ENCODE data around the gene SLC2A10.
A peak's percentile ranks its signal among the peaks of the same experiment; 100 is the strongest.

- TF ChIP-seq CTCF (IDR thresholded peaks at IDR 0.05): no peak
- TF ChIP-seq POLR2AphosphoS5 (IDR thresholded peaks at IDR 0.05): peak; percentile 54 to 58 (median 58)
Measured at GRCh38 chr20:46709055-46709458, 392 bp upstream of the SLC2A10 start.
